IMR-90 (cell line): ENCODE measurements around the gene RAF1. TPM values are rescaled to one million over a fixed set of nuclear protein-coding genes. Genes with fewer than 3 reads are reported as not detected.

Experiments
- ATAC-seq: fragments of 200-7000 bp; cut with Tn5 transposase; 2 replicates; pipeline ENCODE4 v1.9.1; 2020; ENCODE audit warnings: low read depth, mild to moderate bottlenecking, moderate library complexity
- BruUV-seq: library from RNA; stranded (reverse); fragments of 400-500 nt; replicated peaks from 2 replicates; lab custom pipeline; 2021; lab: Mats Ljungman, UMichigan
- CTCF ChIA-PET: fragments of 300-600 bp; formaldehyde crosslinking; extraction: SDS; loops from one replicate; lab custom pipeline; 2021; ENCODE audit warnings: antibody characterized with exemption; lab: Yijun Ruan, JAX
- POLR2A ChIA-PET: fragments of 300-600 bp; sonication (Branson Sonifier 250); formaldehyde crosslinking; loops from one replicate; lab custom pipeline; 2022; ENCODE audit warnings: antibody characterized with exemption; ENCODE audit not compliant: unreplicated experiment; lab: Charles Lee
- DNase-seq: peaks from one replicate; pipeline ENCODE4 v3.0.0; 2013
- H2AFZ ChIP-seq: replicated peaks from 2 replicates; pipeline ENCODE3; 2013; ENCODE audit warnings: low read length, mild to moderate bottlenecking; ENCODE audit not compliant: poor library complexity
- H2AK5ac ChIP-seq: 2 replicates; pipeline ENCODE4 v1.6.1; 2013; ENCODE audit warnings: low read depth, low read length, inconsistent platforms
- H2AK9ac ChIP-seq: replicated peaks from 2 replicates; pipeline ENCODE3; 2013; ENCODE audit warnings: mild to moderate bottlenecking, low read depth, low read length, moderate library complexity; ENCODE audit not compliant: poor library complexity
- H2BK120ac ChIP-seq: 2 replicates; pipeline ENCODE4 v1.6.1; 2013; ENCODE audit warnings: low read depth, low read length, inconsistent platforms
- H2BK15ac ChIP-seq: 3 replicates; pipeline ENCODE4 v1.6.1; 2013; ENCODE audit warnings: low read depth, low read length, inconsistent platforms
- H2BK20ac ChIP-seq: 2 replicates; pipeline ENCODE4 v1.6.1; 2013; ENCODE audit warnings: low read depth, mild to moderate bottlenecking, inconsistent platforms, low read length, moderate library complexity
- H2BK5ac ChIP-seq: 2 replicates; pipeline ENCODE4 v1.6.1; 2013; ENCODE audit warnings: mild to moderate bottlenecking, low read depth, low read length, inconsistent platforms; ENCODE audit not compliant: poor library complexity, severe bottlenecking
- H3K14ac ChIP-seq: replicated peaks from 2 replicates; pipeline ENCODE4 v1.6.1; 2013; ENCODE audit warnings: low read depth, low read length, inconsistent platforms
- H3K18ac ChIP-seq: 2 replicates; pipeline ENCODE4 v1.6.1; 2013; ENCODE audit warnings: low read depth, low read length, control low read depth
- H3K23ac ChIP-seq: 2 replicates; pipeline ENCODE4 v1.6.1; 2013; ENCODE audit warnings: low read depth, low read length, inconsistent platforms
- H3K27ac ChIP-seq: 2 replicates; pipeline ENCODE4 v1.5.1; 2013; ENCODE audit warnings: mild to moderate bottlenecking, control low read depth, low read length; ENCODE audit not compliant: insufficient read depth
- H3K27me3 ChIP-seq: 2 replicates; pipeline ENCODE4 v1.6.1; 2013; ENCODE audit warnings: low read length; ENCODE audit not compliant: control insufficient read depth, insufficient read depth
- H3K36me3 ChIP-seq: 2 replicates; pipeline ENCODE4 v1.6.1; 2013; ENCODE audit warnings: low read length, mixed read lengths; ENCODE audit not compliant: control insufficient read depth, insufficient read depth
- H3K4ac ChIP-seq: 2 replicates; pipeline ENCODE4 v1.6.1; 2013; ENCODE audit warnings: low read depth, low read length, inconsistent platforms
- H3K4me1 ChIP-seq: 2 replicates; pipeline ENCODE4 v1.6.1; 2013; ENCODE audit warnings: low read length, mixed read lengths; ENCODE audit not compliant: control insufficient read depth, insufficient read depth
- H3K4me2 ChIP-seq: 2 replicates; pipeline ENCODE4 v1.6.1; 2013; ENCODE audit warnings: low read depth, mild to moderate bottlenecking, control low read depth, low read length, moderate library complexity
- H3K4me3 ChIP-seq: 2 replicates; pipeline ENCODE4 v1.5.1; 2013; ENCODE audit warnings: low read depth, mild to moderate bottlenecking, control low read depth, low read length, moderate library complexity; ENCODE audit not compliant: insufficient read depth
- H3K56ac ChIP-seq: 2 replicates; pipeline ENCODE4 v1.6.1; 2013; ENCODE audit warnings: low read length, inconsistent platforms; ENCODE audit not compliant: insufficient read depth; ENCODE audit errors: extremely low read depth
- H3K79me1 ChIP-seq, 2 experiments: 2 replicates each; pipeline ENCODE4 v1.6.1; 2013; ENCODE audit warnings: low read length in 2 of 2, inconsistent platforms in 1 of 2, low read depth in 1 of 2
- H3K9ac ChIP-seq: 2 replicates; pipeline ENCODE4 v1.6.1; 2013; ENCODE audit warnings: low read depth, low read length, control low read depth
- H3K9me1 ChIP-seq: 2 replicates; pipeline ENCODE4 v1.6.1; 2013; ENCODE audit warnings: low read length, inconsistent platforms; ENCODE audit not compliant: insufficient read depth
- H3K9me3 ChIP-seq: 2 replicates; pipeline ENCODE4 v1.6.1; 2013; ENCODE audit warnings: low read length; ENCODE audit not compliant: control insufficient read depth, insufficient read depth
- H4K20me1 ChIP-seq: 2 replicates; pipeline ENCODE4 v1.6.1; 2013; ENCODE audit warnings: low read length, inconsistent platforms; ENCODE audit not compliant: insufficient read depth
- H4K5ac ChIP-seq: 2 replicates; pipeline ENCODE4 v1.6.1; 2013; ENCODE audit warnings: mild to moderate bottlenecking, low read depth, low read length, control low read depth
- H4K8ac ChIP-seq, 2 experiments: 2 replicates each; pipeline ENCODE4 v1.6.1; 2013; ENCODE audit warnings: low read depth in 2 of 2, low read length in 2 of 2, control low read depth in 1 of 2, inconsistent platforms in 1 of 2
- H4K91ac ChIP-seq: 2 replicates; pipeline ENCODE4 v1.6.1; 2013; ENCODE audit warnings: low read depth, low read length, inconsistent platforms; ENCODE audit not compliant: insufficient read depth
- BHLHE40 ChIP-seq: fragments of 150-350 bp; IDR thresholded peaks from 2 replicates; pipeline ENCODE4 v1.6.1; 2016; ENCODE audit warnings: mild to moderate bottlenecking, low read depth, low read length
- CEBPB ChIP-seq: IDR thresholded peaks from 2 replicates; pipeline ENCODE4 v1.6.1; 2012; ENCODE audit warnings: low read depth, low read length, improper control_type of control experiment
- CHD1 ChIP-seq: IDR thresholded peaks from 2 replicates; pipeline ENCODE4 v1.6.1; 2012; ENCODE audit warnings: low read depth, low read length, improper control_type of control experiment
- CTCF ChIP-seq: conservative IDR thresholded peaks from 2 replicates; pipeline ENCODE4 v1.5.1; 2012; ENCODE audit warnings: mild to moderate bottlenecking, low read depth, low read length, improper control_type of control experiment
- FOS ChIP-seq: fragments of 150-350 bp; IDR thresholded peaks from 2 replicates; pipeline ENCODE4 v1.6.1; 2016; ENCODE audit warnings: low read depth, low read length
- MAFK ChIP-seq: IDR thresholded peaks from 2 replicates; pipeline ENCODE4 v1.6.1; 2012; ENCODE audit warnings: low read depth, low read length, improper control_type of control experiment
- MAZ ChIP-seq: IDR thresholded peaks from 2 replicates; pipeline ENCODE4 v1.6.1; 2012; ENCODE audit warnings: low read depth, mild to moderate bottlenecking, low read length, improper control_type of control experiment, moderate library complexity, borderline replicate concordance
- MXI1 ChIP-seq: IDR thresholded peaks from 2 replicates; pipeline ENCODE4 v1.6.1; 2012; ENCODE audit warnings: low read depth, mild to moderate bottlenecking, low read length, moderate library complexity, borderline replicate concordance
- NFE2L2 ChIP-seq: fragments of 150-350 bp; IDR thresholded peaks from 2 replicates; pipeline ENCODE4 v1.6.1; 2016; ENCODE audit warnings: low read depth, mild to moderate bottlenecking, low read length
- POLR2A ChIP-seq: IDR thresholded peaks from 2 replicates; pipeline ENCODE4 v1.6.1; 2012; ENCODE audit warnings: mild to moderate bottlenecking, low read depth, low read length
- RAD21 ChIP-seq: IDR thresholded peaks from 2 replicates; pipeline ENCODE4 v1.6.1; 2012; ENCODE audit warnings: low read length, improper control_type of control experiment
- RCOR1 ChIP-seq: IDR thresholded peaks from 2 replicates; pipeline ENCODE4 v1.6.1; 2012; ENCODE audit warnings: mild to moderate bottlenecking, low read length, improper control_type of control experiment; ENCODE audit not compliant: insufficient replicate concordance
- RFX5 ChIP-seq: IDR thresholded peaks from 2 replicates; pipeline ENCODE4 v1.8.0; 2012; ENCODE audit warnings: low read depth, mild to moderate bottlenecking, low read length, moderate library complexity
- SMC3 ChIP-seq: fragments of 150-350 bp; IDR thresholded peaks from 2 replicates; pipeline ENCODE4 v1.6.1; 2016; ENCODE audit warnings: low read depth, mild to moderate bottlenecking, antibody characterized with exemption, low read length, moderate library complexity
- USF2 ChIP-seq: fragments of 150-350 bp; IDR thresholded peaks from 2 replicates; pipeline ENCODE4 v1.6.1; 2017; ENCODE audit warnings: mild to moderate bottlenecking, antibody characterized with exemption, low read length, low read depth
- WGBS, 2 experiments: methylation state at CpG; one replicate each; pipeline versions ENCODE4 v1.1.5 to v1.1.7; 2013; ENCODE audit warnings: missing lambda C conversion rate in 2 of 2; ENCODE audit not compliant: insufficient read length in 1 of 2; ENCODE audit errors: extremely low coverage in 2 of 2; 5-methylcytosine and 5-hydroxymethylcytosine counted together
- dilution Hi-C: fragments of 300-500 bp; cut with HindIII; formaldehyde crosslinking; loops from one replicate; pipeline ENCODE4 v1.14.3; 2018; ENCODE audit warnings: low sequenced_read_pairs; ENCODE audit not compliant: unreplicated experiment
- in situ Hi-C: fragments of 300-500 bp; cut with MboI; formaldehyde crosslinking; loops from 3 replicates; pipeline ENCODE4 v1.14.3; 2019; ENCODE audit warnings: low sequenced_read_pairs, inconsistent platforms, mixed read lengths
- intact Hi-C: fragments of 100-400 bp; cut with micrococcal nuclease; formaldehyde crosslinking; loops from 2 replicates; pipeline ENCODE4 v1.10.0; 2022
- polyA plus RNA-seq, 3 experiments: library from polyadenylated mRNA; depleted of rRNA; stranded (reverse); fragments of >200 nt; gene quantifications; 2 replicates each; pipeline ENCODE4 v1.2.3, GENCODE V29; 2012; ENCODE audit warnings: low replicate concordance in 1 of 3
- total RNA-seq: library from RNA; depleted of rRNA; stranded (reverse); fragments of >200 nt; gene quantifications from 2 replicates; pipeline ENCODE4 v1.2.3, GENCODE V29; 2012
- TF ChIP-seq, protein P1 (sequence below): fragments of 150-350 bp; IDR thresholded peaks from 2 replicates; pipeline ENCODE4 v1.6.1; 2016; ENCODE audit warnings: low read depth, mild to moderate bottlenecking, low read length, moderate library complexity, borderline replicate concordance

The RAF1 gene
- total and polyA plus RNA-seq, 2 of the 4 experiments (the other 2 are of a cell fraction), result 115 to 151 TPM

DNA sequence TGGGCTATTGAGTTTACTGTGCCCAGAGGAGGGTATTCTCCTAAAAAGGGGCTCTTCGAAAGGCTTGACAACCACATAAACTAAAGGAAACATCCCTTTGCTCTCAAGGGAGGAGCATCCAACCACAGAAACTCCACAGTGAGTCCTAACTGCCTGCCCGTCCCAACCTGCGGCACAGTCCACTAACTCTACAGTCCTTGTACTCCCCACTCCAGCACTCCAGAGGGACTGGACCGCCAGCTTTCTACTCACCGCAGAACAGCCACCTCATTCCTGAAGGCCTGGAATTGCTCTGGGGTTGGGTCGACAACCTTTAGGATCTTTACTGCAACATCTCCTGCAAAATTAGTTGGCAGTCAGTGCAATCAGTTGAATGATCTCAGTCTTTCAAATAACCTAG, 72.5 kb downstream of the RAF1 start:
- H2BK20ac ChIP-seq, result no peak overlapping the region
- H3K9ac ChIP-seq, result no peak overlapping the region
- ChIA-PET POLR2A (no interaction called here), CTCF (no interaction called here)
- no peak overlapping the region for H3K14ac ChIP-seq
- no peak overlapping the region for H2BK15ac ChIP-seq
- H4K91ac ChIP-seq, result no peak overlapping the region
- H4K5ac ChIP-seq, result no peak overlapping the region
- intact Hi-C loops, result no loop called here
- peaks cover 13% of the 10 kb centered on the region; the same call in 1 of the 2 replicates for H3K9me1 ChIP-seq
- H3K27ac ChIP-seq, result no peak overlapping the region
- H2BK5ac ChIP-seq, result no peak overlapping the region
- peaks cover 33 to 64% of the 10 kb centered on the region in 2 experiments for H3K79me1 ChIP-seq
- dilution Hi-C loops, result no loop called here
- H3K4me3 ChIP-seq, result no peak overlapping the region
- no peak overlapping the region for H3K4me2 ChIP-seq
- no peaks in the 10 kb centered on the region for H3K27me3 ChIP-seq
- H3K9me3 ChIP-seq, result no peaks in the 10 kb centered on the region
- H2BK120ac ChIP-seq, result no peak overlapping the region
- no peak overlapping the region for H3K18ac ChIP-seq
- H3K36me3 ChIP-seq, result peaks cover 54% of the 10 kb centered on the region
- H3K56ac ChIP-seq, result no peak overlapping the region
- in situ Hi-C loops, result no loop called here
- no peak overlapping the region for H2AFZ ChIP-seq
- no peak overlapping the region for H4K8ac ChIP-seq
- ATAC-seq (no peak), DNase-seq (no peak)
- no peak overlapping the region for H2AK9ac ChIP-seq
- H3K23ac ChIP-seq, result no peak overlapping the region
- peaks cover 4% of the 10 kb centered on the region; the same call in 1 of the 2 replicates for H3K4me1 ChIP-seq
- H3K4ac ChIP-seq, result no peak overlapping the region
- TF ChIP-seq USF2, result no peak
- TF ChIP-seq CHD1, result no peak
- no peak for TF ChIP-seq CEBPB
- no peak for TF ChIP-seq SMC3
- TF ChIP-seq RCOR1, result no peak
- no peak for TF ChIP-seq RFX5
- no peak for TF ChIP-seq CTCF
- no peak for TF ChIP-seq RAD21
- no peak for TF ChIP-seq MXI1
- no peak for TF ChIP-seq BHLHE40
- no peak for TF ChIP-seq FOS
- no peak for TF ChIP-seq MAFK
- no peak for TF ChIP-seq MAZ
- TF ChIP-seq POLR2A, result no peak
- TF ChIP-seq, protein P1, sequence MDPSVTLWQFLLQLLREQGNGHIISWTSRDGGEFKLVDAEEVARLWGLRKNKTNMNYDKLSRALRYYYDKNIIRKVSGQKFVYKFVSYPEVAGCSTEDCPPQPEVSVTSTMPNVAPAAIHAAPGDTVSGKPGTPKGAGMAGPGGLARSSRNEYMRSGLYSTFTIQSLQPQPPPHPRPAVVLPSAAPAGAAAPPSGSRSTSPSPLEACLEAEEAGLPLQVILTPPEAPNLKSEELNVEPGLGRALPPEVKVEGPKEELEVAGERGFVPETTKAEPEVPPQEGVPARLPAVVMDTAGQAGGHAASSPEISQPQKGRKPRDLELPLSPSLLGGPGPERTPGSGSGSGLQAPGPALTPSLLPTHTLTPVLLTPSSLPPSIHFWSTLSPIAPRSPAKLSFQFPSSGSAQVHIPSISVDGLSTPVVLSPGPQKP, result no peak
- no peak for TF ChIP-seq NFE2L2
- peaks cover 27% of the 10 kb centered on the region for H4K20me1 ChIP-seq
- no peak overlapping the region for H2AK5ac ChIP-seq
- no TSS peak for BruUV-seq
- WGBS, 2 experiments, result 86% methylated on average over 2 of the region's 6 CpGs; no CpG with 5 or more reads in 1 of the 2 experiments
